GM21515 (cell line): ENCODE data around the gene MNAT1.
"Not testable (repeated sequence)": the region's sequence is repeated elsewhere in the genome, so short reads cannot be mapped to it uniquely, and the experiment has no call there.

Experiments
- ATAC-seq: cut with Tn5 transposase; IDR thresholded peaks from one replicate; pipeline ENCODE4 v1.9.1; 2021; ENCODE audit not compliant: unreplicated experiment

Gene MNAT1

GRCh38 chr14:60736494-60736893, 1.9 kb downstream of the MNAT1 start:
- no peak for ATAC-seq

GRCh38 chr14:60738843-60739508, 4.4 kb downstream of the MNAT1 start:
- no peak for ATAC-seq

GRCh38 chr14:60744566-60744965, 10.0 kb downstream of the MNAT1 start:
- ATAC-seq, result no peak

- ATAC-seq, result peak; percentile 99
Measured at GRCh38 chr14:60753264-60754119, 18.9 kb downstream of the MNAT1 start.

- no peak for ATAC-seq
Measured at GRCh38 chr14:60756847-60757246, 22.3 kb downstream of the MNAT1 start.

- no peak for ATAC-seq
Measured at GRCh38 chr14:60757567-60758002, 23.0 kb downstream of the MNAT1 start.

GRCh38 chr14:60758885-60759284, 24.3 kb downstream of the MNAT1 start:
- no peak for ATAC-seq

- ATAC-seq, result no peak
Measured at GRCh38 chr14:60760209-60760608, 25.6 kb downstream of the MNAT1 start.

- ATAC-seq, result no peak
Measured at GRCh38 chr14:60760644-60761364, 26.2 kb downstream of the MNAT1 start.

- ATAC-seq, result no peak
Measured at GRCh38 chr14:60768602-60769001, 34.0 kb downstream of the MNAT1 start.

GRCh38 chr14:60771117-60771516, 36.6 kb downstream of the MNAT1 start:
- ATAC-seq, result no peak

GRCh38 chr14:60773558-60773957, 39.0 kb downstream of the MNAT1 start:
- peak; percentile 64 for ATAC-seq

- ATAC-seq, result no peak
Measured at GRCh38 chr14:60775296-60775695, 40.7 kb downstream of the MNAT1 start.

- no peak for ATAC-seq
Measured at GRCh38 chr14:60777856-60778578, 43.5 kb downstream of the MNAT1 start.

- not testable (repeated sequence) for ATAC-seq
Measured at GRCh38 chr14:60779745-60780514, 45.4 kb downstream of the MNAT1 start.

GRCh38 chr14:60780558-60780957, 46.0 kb downstream of the MNAT1 start:
- not testable (repeated sequence) for ATAC-seq

- ATAC-seq, result no peak
Measured at GRCh38 chr14:60786905-60787304, 52.3 kb downstream of the MNAT1 start.

- no peak for ATAC-seq
Measured at GRCh38 chr14:60789656-60790055, 55.1 kb downstream of the MNAT1 start.

GRCh38 chr14:60790850-60791249, 56.3 kb downstream of the MNAT1 start:
- no peak for ATAC-seq

- ATAC-seq, result no peak
Measured at GRCh38 chr14:60796434-60796833, 61.9 kb downstream of the MNAT1 start.
